ENCODE data around the gene BMERB1. TPM values are rescaled to one million over a fixed set of nuclear protein-coding genes. Genes with fewer than 3 reads are reported as not detected.
"Not testable (repeated sequence)": the region's sequence is repeated elsewhere in the genome, so short reads cannot be mapped to it uniquely, and the experiment has no call there.

BMERB1 gene
- polyA plus RNA-seq, 4 donors: 40.0 to 44.3 (median 42.8) TPM

DNA sequence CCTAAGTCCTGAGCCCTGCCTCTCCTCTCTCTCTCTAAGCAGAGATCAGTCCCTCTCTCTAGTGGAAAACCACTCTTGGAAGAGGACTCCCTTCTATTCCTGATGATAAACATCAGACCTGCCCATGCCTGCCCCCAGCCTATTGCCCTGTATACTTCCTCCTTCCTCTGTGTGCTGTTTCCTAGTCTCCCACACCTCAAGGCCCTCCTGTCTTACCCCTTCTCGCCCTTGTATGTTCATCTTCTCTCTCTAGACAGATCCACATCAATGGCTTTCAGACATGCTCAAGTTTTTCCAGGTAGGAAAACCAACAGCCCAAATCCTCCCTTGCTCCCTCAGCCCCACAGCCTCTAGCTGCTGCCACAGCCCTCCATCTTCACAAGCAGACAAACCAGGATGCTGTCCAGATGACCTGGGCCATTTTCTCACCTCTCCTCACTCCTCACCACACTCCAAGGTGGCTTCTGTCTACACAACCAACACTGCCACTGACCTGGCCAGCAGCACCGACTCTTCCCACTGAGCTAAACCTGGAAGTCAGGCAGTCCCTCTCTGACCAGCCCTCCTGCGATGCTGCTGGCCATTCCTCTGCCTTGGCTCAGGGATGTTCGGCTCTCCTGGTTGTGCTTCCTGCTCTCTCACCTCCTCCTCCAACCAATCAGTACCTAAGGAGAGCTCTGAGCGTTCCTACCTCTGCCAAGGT, 172.3 kb downstream of the BMERB1 start:
- DNase-seq (ENCODE audit: low read depth in 4 of 4, low spot score in 3 of 4): no peak

GRCh38 chr16:15607221-15607699, 172.9 kb downstream of the BMERB1 start:
- DNase-seq (ENCODE audit: low read depth in 4 of 4, low spot score in 3 of 4): not testable (repeated sequence)

- DNase-seq (ENCODE audit: low read depth in 4 of 4, low spot score in 3 of 4): no peak
Observed at GRCh38 chr16:15607700-15608396, 173.5 kb downstream of the BMERB1 start.

- DNase-seq (ENCODE audit: low read depth in 4 of 4, low spot score in 3 of 4): no peak
Observed at GRCh38 chr16:15608398-15609285, 174.3 kb downstream of the BMERB1 start.

DNA sequence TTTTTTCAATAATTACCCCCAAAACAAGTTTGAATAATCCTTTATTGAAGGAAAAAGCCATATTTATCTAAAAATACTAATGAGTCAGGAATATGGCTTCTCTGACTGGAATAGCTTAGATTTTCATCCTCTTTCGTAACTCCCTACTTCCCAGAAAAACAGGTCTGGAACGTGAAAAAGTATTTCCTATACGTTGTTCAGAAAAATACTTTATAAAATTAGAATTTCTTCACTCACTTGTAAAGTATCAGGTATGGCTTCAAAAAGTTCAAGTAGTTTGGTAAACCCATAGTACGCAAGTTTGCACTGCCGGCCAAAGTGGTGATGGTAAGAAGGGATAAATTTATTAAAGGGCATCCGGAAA, 174.9 kb downstream of the BMERB1 start:
- no peak for DNase-seq (ENCODE audit: low read depth in 4 of 4, low spot score in 3 of 4)

- no peak for DNase-seq (ENCODE audit: low read depth in 4 of 4, low spot score in 3 of 4)
Observed at GRCh38 chr16:15610369-15610871, 176.0 kb downstream of the BMERB1 start.

DNA sequence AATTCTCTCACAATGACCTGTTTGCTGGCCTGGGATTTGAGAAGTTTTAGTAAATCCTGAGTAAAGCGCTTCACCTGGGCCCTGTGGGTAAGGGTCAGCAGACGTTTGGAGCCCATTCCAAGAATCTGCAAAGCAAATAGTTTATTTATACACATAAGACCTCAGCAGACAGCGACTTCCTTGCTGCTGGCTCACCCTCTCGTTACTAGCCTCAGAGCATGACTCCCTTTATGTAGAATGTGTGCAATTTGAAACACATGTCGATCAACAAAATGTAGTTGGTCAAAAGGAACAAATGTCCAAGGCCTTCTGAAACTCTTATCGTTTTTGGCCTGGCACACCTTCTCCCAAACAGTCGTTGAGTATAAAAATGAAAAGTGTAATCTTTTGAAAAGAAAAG, 177.2 kb downstream of the BMERB1 start:
- no peak for DNase-seq (ENCODE audit: low read depth in 4 of 4, low spot score in 3 of 4)

- DNase-seq (ENCODE audit: low read depth in 4 of 4, low spot score in 3 of 4): no peak
Observed at GRCh38 chr16:15613676-15614075, 179.3 kb downstream of the BMERB1 start.

DNA sequence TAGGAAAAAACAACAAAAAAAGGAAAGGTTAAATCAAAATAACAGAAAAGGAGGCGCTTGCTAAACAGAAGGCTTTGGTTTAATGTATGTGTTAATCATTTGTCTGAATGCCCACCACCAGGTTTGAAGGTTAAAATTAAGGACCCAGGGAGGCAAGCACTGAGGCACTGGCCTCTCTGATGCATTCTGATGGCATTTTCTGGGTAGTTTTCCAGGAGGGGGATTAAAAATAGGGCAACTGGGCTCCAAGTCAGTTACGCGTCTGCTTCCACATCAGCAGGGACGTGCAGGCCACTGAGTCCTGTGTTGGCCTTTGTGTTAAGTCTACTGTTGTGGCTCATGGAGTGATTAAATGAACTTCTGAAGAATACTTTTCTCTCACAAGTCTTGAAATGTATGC, 181.6 kb downstream of the BMERB1 start:
- no peak for DNase-seq (ENCODE audit: low read depth in 4 of 4, low spot score in 3 of 4)

- DNase-seq (ENCODE audit: low read depth in 4 of 4, low spot score in 3 of 4): no peak
Observed at GRCh38 chr16:15616475-15617165, 182.2 kb downstream of the BMERB1 start.

GRCh38 chr16:15617901-15618300, 183.5 kb downstream of the BMERB1 start:
- no peak for DNase-seq (ENCODE audit: low read depth in 4 of 4, low spot score in 3 of 4)

GRCh38 chr16:15618392-15618791, 184.0 kb downstream of the BMERB1 start:
- no peak for DNase-seq (ENCODE audit: low read depth in 4 of 4, low spot score in 3 of 4)

GRCh38 chr16:15620611-15621195, 186.3 kb downstream of the BMERB1 start:
- no peak for DNase-seq (ENCODE audit: low read depth in 4 of 4, low spot score in 3 of 4)

DNA sequence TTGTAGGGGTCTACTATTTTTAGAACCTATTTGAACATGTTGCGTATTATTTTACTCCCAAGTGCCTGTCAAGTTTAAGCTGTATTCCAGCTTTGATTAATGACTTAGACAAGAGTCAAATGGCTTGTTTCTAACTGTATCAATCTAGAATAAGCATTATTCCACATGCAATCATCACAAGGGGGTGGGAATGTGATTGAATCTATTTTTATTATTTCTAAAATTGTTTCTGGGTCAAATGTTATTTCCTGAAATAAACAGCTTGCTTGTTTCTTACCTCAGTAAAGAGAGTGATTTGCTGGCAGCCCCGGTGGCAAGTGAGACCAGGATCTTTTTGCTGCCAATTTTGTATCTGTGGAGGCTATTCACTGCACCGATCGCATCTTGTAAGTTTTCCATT, 187.1 kb downstream of the BMERB1 start:
- DNase-seq (ENCODE audit: low read depth in 4 of 4, low spot score in 3 of 4): no peak

GRCh38 chr16:15621889-15622288, 187.5 kb downstream of the BMERB1 start:
- no peak for DNase-seq (ENCODE audit: low read depth in 4 of 4, low spot score in 3 of 4)

DNA sequence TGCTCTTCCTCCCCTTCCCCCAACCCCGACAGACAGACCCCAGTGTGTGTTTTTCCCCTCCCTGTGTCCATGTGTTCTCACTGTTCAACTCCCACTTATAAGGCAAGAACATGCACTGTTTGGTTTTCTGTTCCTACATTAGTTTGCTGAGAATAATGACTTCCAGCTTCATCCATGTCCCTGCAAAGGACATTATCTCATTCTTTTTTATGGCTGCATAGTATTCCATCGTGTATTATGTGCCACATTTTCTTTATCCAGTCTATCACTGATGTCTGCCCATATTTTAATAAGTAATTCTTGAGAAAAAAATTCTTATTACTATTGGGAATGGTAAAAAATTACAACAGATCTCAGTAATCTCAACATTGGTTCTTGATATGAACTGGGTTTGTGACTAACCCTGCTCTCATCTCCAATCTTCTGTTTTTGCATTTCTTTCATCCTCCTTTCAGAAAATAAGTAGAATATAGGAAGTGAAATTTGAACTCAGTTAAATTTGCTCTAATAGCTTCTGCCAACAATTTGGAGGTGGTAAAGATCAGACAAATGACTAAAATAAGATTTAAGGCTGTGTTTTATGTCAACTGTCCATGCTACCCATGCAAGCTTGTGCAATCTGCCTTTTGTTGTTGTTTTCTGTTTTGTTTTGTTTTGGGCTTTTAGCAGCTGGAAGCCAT, 197.5 kb downstream of the BMERB1 start:
- no peak for DNase-seq (ENCODE audit: low read depth in 4 of 4, low spot score in 3 of 4)

GRCh38 chr16:15635926-15636325, 201.5 kb downstream of the BMERB1 start:
- no peak for DNase-seq (ENCODE audit: low read depth in 4 of 4, low spot score in 3 of 4)

DNA sequence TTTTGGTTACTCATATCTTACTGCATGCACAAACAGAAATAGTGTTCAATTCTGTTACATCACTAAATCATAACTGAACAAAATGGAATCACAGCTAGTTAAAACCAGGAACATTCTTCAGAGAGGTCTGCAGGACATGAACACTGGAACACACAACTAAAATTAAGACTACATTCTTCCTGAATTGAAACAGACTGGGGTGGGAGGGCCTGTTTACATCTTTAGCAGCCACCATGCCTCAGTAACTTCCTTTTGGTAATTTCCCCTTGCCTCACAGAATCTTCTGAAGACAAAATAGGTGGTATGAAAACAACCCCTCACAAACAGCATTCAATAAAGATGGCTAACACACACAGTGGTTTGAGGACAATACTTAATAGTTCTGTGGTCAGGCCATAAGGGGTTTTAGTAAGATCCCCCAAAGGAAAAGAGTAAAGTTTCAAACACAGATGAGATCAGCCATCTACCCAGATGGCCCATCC, 202.0 kb downstream of the BMERB1 start:
- no peak for DNase-seq (ENCODE audit: low read depth in 4 of 4, low spot score in 3 of 4)

All from right renal pelvis (tissue), 4 donors.